K562 (cell line): Measurements from ENCODE around the gene MVP. TPM values are rescaled to one million over a fixed set of nuclear protein-coding genes. Genes with fewer than 3 reads are reported as not detected.
A peak's percentile ranks its signal among the peaks of the same experiment; 100 is the strongest.

Experiments used
- CEBPZ ChIP-seq: fragments of 150-350 bp; IDR thresholded peaks from 2 replicates; pipeline ENCODE4 v1.6.1; 2014; ENCODE audit warnings: low read depth, mild to moderate bottlenecking, low read length, borderline replicate concordance
- FOXA1 ChIP-seq: fragments of 450-650 bp; IDR thresholded peaks from 2 replicates; pipeline ENCODE4 v1.6.1; 2016; ENCODE audit warnings: mild to moderate bottlenecking, borderline replicate concordance
- FUS ChIP-seq: fragments of 200-400 bp; formaldehyde crosslinking; optimal IDR thresholded peaks from 2 replicates; pipeline ENCODE3; 2017; ENCODE audit warnings: low read depth, low read length
- KAT8 ChIP-seq: fragments of 450-650 bp; IDR thresholded peaks from 2 replicates; pipeline ENCODE4 v1.6.1; 2016; ENCODE audit warnings: low read depth, mild to moderate bottlenecking
- REST ChIP-seq, 2 experiments: fragments of 450-650 bp; formaldehyde crosslinking in 1 of 2; IDR thresholded peaks; 2 replicates each; pipeline versions ENCODE4 v1.4.0 to v1.6.1; 2014 to 2020; ENCODE audit warnings: mild to moderate bottlenecking in 2 of 2, borderline replicate concordance in 1 of 2, low read depth in 1 of 2
- SPI1 ChIP-seq: IDR thresholded peaks from 2 replicates; pipeline ENCODE4 v1.6.1; 2011; ENCODE audit warnings: low read depth, low read length, control low read depth, borderline replicate concordance
- SRSF9 ChIP-seq: fragments of 200-400 bp; formaldehyde crosslinking; IDR thresholded peaks from 2 replicates; pipeline ENCODE4 v1.6.1; 2017; ENCODE audit warnings: low read depth, low read length, borderline replicate concordance
- TEAD2 ChIP-seq: fragments of 450-650 bp; IDR thresholded peaks from 2 replicates; pipeline ENCODE4 v1.6.1; 2016; ENCODE audit warnings: missing genetic modification characterization, control low read depth, missing compliant biosample characterization
- ZBTB11 ChIP-seq, 3 experiments: fragments of 200-800 bp in 1 of 3; fragments of 250-450 bp in 1 of 3; fragments of 450-650 bp in 1 of 3; sonication (Bioruptor Pico) in 1 of 3; sonication (Bioruptor generic) in 1 of 3; formaldehyde crosslinking in 1 of 3; IDR thresholded peaks; 2 replicates each; pipeline versions ENCODE4 v1.6.1 to v1.8.0; 2016 to 2022; ENCODE audit warnings: mild to moderate bottlenecking in 2 of 3, missing genetic modification characterization in 2 of 3, missing compliant biosample characterization in 1 of 3, moderate library complexity in 1 of 3
- ZFPM2 ChIP-seq: fragments of 250-450 bp; sonication (Bioruptor Pico); IDR thresholded peaks from 2 replicates; pipeline ENCODE4 v1.5.1; 2022; ENCODE audit warnings: mild to moderate bottlenecking
- polyA plus RNA-seq, 8 experiments: library from polyadenylated mRNA; depleted of rRNA in 4 of 8; stranded (reverse) in 5 of 8; unstranded in 3 of 8; fragments of >200 nt; fragmentation: Nextera tagmentation in 2 of 8; fragmentation: Illumina TruSeq in 1 of 8; extraction: Ambion mirVana in 2 of 8; extraction: Trizol in 1 of 8; gene quantifications; 2 replicates each; pipeline versions ENCODE4 v1.2.1 to v1.2.3, GENCODE V29; 2011 to 2014; ENCODE audit warnings: inconsistent platforms in 1 of 8, missing spikeins in 1 of 8
- total RNA-seq, 7 experiments: library from RNA; depleted of rRNA in 6 of 7; stranded (reverse); fragments of >200 nt in 6 of 7; fragmentation: Illumina TruSeq in 2 of 7; extraction: Trizol in 2 of 7; gene quantifications; 2 replicates each; pipeline versions ENCODE4 v1.2.1 to v1.2.3, GENCODE V29; 2011 to 2021; ENCODE audit warnings: low replicate concordance in 1 of 7

Gene MVP
- total and polyA plus RNA-seq, 9 of the 15 experiments (the other 6 are each of a cell fraction or from before 2014, with no cell fraction given) = 0.39 to 1.9 (median 0.76) TPM; not detected in 2

- TF ChIP-seq FUS = no peak
- TF ChIP-seq ZFPM2 (CRISPR knock-in tag) = no peak
- no peak for TF ChIP-seq CEBPZ
- no peak for TF ChIP-seq ZBTB11 (CRISPR knock-in tag; IDR thresholded peaks at IDR 0.05)
- TF ChIP-seq KAT8 = no peak
- no peak for TF ChIP-seq REST (IDR thresholded peaks at IDR 0.05; ENCODE audit: borderline replicate concordance)
- TF ChIP-seq REST (CRISPR knock-in tag; IDR thresholded peaks at IDR 0.05; ENCODE audit: low read depth) = 0 out of 2 replicates have a peak, but pooled peaks have one; percentile 23
- peak; percentile 75 for TF ChIP-seq SPI1
- TF ChIP-seq SRSF9 = no peak
- TF ChIP-seq FOXA1 = no peak
- TF ChIP-seq TEAD2 (tag) = no peak
Measured at GRCh38 chr16:29809850-29810698, 10.2 kb upstream of the MVP start (continued).
